NOMO-1 treated with DMSO at 0.1 percent for 48 hours (cell line): ENCODE results near the gene TCF3.
"Not testable (repeated sequence)": the region's sequence is repeated elsewhere in the genome, so short reads cannot be mapped to it uniquely, and the experiment has no call there.

Experiments
- DNase-seq: peaks from one replicate; lab custom pipeline; 2025; ENCODE audit not compliant: unreplicated experiment; lab: John Stamatoyannopoulos, UW

The TCF3 gene

GRCh38 chr19:1673645-1674292 lies 21.4 kb upstream of the TCF3 start:
- DNase-seq = no peak

- DNase-seq = no peak
Observed at GRCh38 chr19:1672769-1673644, 20.6 kb upstream of the TCF3 start.

GRCh38 chr19:1672038-1672768 lies 19.8 kb upstream of the TCF3 start:
- peak; percentile 26 for DNase-seq

- peak; percentile 18 for DNase-seq
Observed at GRCh38 chr19:1671716-1672037, 19.3 kb upstream of the TCF3 start.

- not testable (repeated sequence) for DNase-seq
Observed at GRCh38 chr19:1670747-1671146, 18.3 kb upstream of the TCF3 start.

GRCh38 chr19:1668486-1669270 lies 16.3 kb upstream of the TCF3 start:
- peak; percentile 20 for DNase-seq

GRCh38 chr19:1668048-1668485 lies 15.7 kb upstream of the TCF3 start:
- no peak for DNase-seq

GRCh38 chr19:1665565-1666047 lies 13.2 kb upstream of the TCF3 start:
- no peak for DNase-seq

- DNase-seq = no peak
Observed at GRCh38 chr19:1663852-1664251, 11.4 kb upstream of the TCF3 start.

- DNase-seq = not testable (repeated sequence)
Observed at GRCh38 chr19:1663227-1663626, 10.8 kb upstream of the TCF3 start.

- no peak for DNase-seq
Observed at GRCh38 chr19:1661995-1662394, 9.6 kb upstream of the TCF3 start.

- DNase-seq = no peak
Observed at GRCh38 chr19:1659084-1659427, 6.6 kb upstream of the TCF3 start.

GRCh38 chr19:1658150-1659083 lies 6.0 kb upstream of the TCF3 start:
- no peak for DNase-seq

GRCh38 chr19:1657746-1658145 lies 5.3 kb upstream of the TCF3 start:
- no peak for DNase-seq

- DNase-seq = no peak
Observed at GRCh38 chr19:1656988-1657536, 4.6 kb upstream of the TCF3 start.

GRCh38 chr19:1655987-1656608 lies 3.7 kb upstream of the TCF3 start:
- no peak for DNase-seq

- no peak for DNase-seq
Observed at GRCh38 chr19:1655131-1655981, 2.9 kb upstream of the TCF3 start.

GRCh38 chr19:1654178-1654792 lies 1.9 kb upstream of the TCF3 start:
- no peak for DNase-seq
